Hematopoietic multipotent progenitor cell (in vitro differentiated cells): ENCODE measurements around the gene XKR7. TPM values are rescaled to one million over a fixed set of nuclear protein-coding genes. Genes with fewer than 3 reads are reported as not detected.
"Not testable (repeated sequence)": the region's sequence is repeated elsewhere in the genome, so short reads cannot be mapped to it uniquely, and the experiment has no call there.

Source experiments
- DNase-seq, 3 donors: peaks; one replicate each; pipeline ENCODE4 v3.0.0-alpha.2; 2011 to 2015; ENCODE audit warnings: low read depth in 2 of 3, low spot score in 2 of 3
- total RNA-seq: library from RNA; depleted of rRNA; stranded (reverse); fragments of >200 nt; gene quantifications from one replicate; pipeline ENCODE4 v1.2.3, GENCODE V29; 2012

Gene XKR7
- total RNA-seq, 1 donor, result under 0.01 TPM

- no peak for DNase-seq
These were observed 41.6 kb downstream of the XKR7 start for GRCh38 chr20:32009564-32009963.

DNA sequence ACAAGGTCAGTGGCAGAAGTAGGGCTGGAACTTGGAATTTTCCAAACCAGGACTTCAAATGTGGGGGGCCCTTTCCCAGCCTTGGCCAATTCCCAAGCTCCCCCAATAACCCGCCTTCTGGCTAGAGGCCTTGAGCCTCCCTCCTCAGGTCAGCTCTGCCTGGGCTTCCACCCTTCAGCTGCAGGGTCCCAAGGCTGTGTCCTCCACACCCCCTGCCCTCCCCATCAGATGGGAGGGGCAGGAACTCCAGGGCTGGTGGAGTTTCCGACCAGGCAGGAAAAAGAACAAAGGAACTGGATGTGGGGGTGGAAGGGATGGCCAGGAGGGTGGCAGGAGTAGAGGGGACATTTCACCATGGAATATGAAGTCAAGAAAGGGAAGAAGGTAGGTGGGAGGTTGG, 42.1 kb downstream of the XKR7 start, which contains the start of gene CCM2L:
TSS of gene CCM2L (plus strand) at position 338 of the 400 bp plus-strand sequence. CDS start at position 355, 17 bp downstream.
- no peak for DNase-seq

GRCh38 chr20:32010666-32011065, 42.7 kb downstream of the XKR7 start:
- DNase-seq, result no peak

GRCh38 chr20:32012159-32012688, 44.3 kb downstream of the XKR7 start:
- no peak for DNase-seq

DNA sequence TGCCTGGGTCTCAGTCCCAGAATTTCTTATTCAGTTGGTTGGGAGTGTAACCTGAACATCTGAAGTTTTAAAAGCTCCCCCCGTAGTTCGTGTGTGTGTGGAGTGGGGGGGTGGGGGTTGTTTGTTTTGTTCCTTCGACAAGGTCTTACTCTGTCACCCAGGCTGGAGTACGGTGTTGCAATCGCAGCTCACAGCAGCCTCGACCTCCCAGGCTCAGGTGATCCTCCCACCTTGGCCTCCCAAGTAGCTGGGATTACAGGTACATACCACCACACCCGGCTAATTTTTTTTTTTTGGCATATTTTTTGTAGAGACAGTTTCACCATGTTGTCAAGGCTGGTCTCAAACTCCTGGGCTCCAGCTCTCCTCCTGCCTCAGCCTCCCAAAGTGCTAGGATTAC, 45.4 kb downstream of the XKR7 start:
- DNase-seq, result no peak

DNA sequence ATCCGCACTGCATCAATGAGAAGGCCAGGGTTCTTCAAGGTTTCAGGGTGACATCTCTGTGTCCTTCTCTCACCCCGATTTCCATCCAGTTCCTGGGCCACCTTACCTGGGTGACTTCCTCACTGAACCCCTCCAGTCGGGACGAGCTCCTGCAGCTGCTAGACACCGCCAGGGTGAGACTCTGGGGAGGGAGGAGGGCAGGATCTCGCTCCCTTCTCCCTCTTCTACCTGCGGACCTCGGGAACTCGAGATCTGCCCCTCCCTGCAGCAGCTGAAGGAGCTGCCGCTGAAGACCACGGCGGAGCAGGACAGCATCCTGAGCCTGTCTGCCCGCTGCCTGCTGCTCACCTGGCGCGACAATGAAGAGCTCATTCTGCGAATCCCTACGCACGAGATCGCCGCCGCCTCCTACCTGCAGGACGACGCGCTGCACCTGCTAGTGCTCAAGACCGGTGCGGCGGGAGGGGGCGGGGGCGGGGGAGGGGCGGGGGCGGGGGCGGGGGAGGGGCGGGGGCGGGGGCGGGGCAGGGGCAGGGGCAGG, 49.8 kb downstream of the XKR7 start:
- DNase-seq, result peak in 2 of 3 donors; percentile 25 to 32

- DNase-seq, result peak in 2 of 3 donors; percentile 10 to 34
These were observed 50.6 kb downstream of the XKR7 start for GRCh38 chr20:32018269-32019155.

GRCh38 chr20:32019156-32019510, 51.2 kb downstream of the XKR7 start:
- no peak for DNase-seq

GRCh38 chr20:32019563-32020463, 51.9 kb downstream of the XKR7 start:
- DNase-seq, result peak in 1 of 3 donors; percentile 34

GRCh38 chr20:32021091-32021490, 53.1 kb downstream of the XKR7 start:
- DNase-seq, result no peak

DNA sequence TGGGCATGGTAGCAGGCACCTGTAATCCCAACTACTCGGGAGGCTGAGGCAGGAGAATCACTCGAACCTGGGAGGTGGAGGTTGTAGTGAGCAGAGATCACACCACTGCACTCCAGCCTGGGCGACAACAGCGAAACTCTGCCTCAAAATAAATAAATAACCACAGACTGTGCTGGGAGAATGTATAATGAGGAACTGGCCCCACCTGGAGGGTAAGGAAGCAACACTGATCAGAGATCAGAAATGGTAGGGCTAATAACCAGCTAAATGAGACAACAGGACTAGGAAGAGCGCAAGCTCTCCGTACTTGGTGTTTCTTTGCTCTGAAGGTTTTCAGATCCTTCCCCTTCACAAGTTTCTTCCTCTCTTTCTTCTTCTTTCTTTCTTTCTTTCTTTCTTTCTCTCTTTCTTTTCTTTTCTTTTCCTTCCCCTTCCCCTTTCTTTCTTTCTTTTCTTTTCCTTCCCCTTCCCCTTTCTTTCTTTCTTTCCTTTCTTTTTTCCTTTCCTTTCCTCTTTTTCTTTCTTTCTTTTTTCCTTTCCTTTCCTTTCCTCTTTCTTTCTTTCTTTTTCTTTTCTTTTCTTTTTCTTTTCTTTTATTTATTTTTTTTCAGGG, 56.8 kb downstream of the XKR7 start:
- peak in 1 of 3 donors; percentile 41 for DNase-seq

DNA sequence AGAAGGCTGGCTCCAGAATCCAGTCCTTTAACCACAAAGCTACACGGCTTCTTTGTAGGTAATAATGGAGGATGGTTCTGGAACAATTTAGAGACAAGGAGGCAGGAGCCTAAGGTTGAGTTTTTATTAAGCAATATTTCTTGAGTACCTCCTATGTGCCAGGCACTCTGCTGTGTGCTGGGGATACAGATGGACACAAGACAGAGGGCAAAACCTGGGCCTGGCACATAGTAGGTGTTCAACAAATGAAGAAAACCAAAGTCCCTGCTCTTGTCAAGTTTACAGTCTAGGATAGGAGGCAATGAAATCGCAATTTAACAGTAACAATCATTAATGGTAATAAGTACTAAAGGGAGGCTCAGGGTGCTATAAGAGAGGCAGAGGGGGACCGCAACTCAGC, 59.7 kb downstream of the XKR7 start:
- no peak for DNase-seq

DNA sequence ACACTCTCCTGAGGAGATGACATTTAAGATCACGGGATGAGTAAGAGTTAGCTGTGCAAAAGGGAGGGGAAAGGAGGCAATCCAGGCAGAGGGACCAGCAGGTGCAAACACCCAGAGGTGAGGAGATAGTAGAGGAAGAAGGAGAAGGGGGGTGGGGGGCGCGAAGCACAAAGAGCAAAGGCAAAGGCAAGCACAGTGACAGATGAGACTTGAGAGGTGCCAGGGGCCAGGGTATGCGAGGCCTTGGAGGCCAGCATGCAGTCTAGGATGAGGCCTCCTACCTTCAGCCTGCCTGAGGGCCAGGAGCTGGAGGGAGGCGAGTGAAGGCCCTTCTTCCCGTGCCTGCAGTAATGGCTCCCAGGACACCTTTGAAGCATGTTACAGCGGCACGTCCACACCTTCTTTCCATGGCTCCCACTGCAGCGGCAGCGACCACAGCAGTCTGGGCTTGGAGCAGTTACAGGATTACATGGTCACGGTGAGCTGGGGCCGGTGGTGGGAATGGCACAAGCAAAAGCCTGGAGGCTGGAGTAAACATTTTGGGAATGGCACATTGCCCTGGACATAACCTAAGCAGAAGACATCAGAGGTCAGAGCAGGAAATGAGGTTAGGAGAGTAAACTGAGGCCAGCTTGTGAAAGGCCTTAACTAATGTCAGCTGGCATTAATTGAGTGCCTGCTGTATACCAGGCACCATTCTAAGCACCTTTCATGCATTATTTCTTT, 60.9 kb downstream of the XKR7 start:
- no peak for DNase-seq

DNA sequence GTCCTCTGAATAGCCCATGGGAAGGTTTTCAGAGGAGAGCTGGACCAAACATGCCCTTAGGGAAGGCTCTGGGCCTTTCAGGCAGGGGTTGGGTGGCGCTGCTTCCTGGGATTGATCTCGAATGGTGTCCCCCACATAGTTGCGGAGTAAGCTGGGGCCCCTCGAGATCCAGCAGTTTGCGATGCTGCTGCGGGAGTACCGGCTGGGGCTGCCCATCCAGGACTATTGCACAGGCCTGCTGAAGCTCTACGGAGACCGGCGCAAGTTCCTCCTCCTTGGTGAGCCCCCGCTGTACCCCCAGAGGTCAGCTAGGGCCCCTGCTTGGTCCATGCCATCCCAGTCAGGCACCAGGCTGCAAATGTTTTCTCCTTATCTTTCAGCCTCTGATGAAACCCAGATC, 61.6 kb downstream of the XKR7 start:
- DNase-seq, result no peak

DNA sequence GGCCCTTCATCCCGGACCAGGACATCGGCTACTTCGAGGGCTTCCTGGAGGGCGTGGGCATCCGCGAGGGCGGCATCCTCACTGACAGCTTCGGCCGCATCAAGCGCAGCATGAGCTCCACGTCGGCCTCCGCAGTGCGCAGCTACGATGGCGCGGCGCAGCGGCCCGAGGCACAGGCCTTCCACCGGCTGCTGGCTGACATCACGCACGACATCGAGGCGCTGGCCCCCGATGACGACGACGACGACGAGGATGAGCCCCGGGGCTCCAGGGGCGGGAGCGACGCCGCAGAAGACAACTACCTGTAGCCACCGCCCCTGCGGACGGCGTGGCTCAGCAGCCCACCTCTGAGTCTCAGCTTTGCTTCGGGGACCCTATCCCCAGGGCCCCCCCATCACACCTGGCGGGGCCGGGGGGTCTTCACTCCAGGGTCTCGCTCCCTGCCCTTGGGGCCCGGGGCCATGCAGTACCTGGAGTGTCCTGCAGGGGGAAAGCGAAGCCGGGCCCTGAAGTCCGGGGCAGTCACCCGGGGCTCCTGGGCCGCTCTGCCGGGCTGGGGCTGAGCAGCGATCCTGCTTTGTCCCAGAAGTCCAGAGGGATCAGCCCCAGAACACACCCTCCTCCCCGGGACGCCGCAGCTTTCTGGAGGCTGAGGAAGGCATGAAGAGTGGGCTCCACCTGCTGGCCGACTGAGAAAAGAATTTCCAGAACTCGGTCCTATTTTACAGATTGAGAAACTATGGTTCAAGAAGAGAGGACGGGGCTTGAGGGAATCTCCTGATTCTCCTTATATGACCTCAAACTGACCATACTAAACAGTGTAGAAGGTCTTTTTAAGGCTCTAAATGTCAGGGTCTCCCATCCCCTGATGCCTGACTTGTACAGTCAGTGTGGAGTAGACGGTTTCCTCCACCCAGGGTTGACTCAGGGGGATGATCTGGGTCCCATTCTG, 63.3 kb downstream of the XKR7 start:
- peak in 2 of 3 donors; percentile 34 to 68 for DNase-seq

- no peak for DNase-seq
These were observed 65.4 kb downstream of the XKR7 start for GRCh38 chr20:32033316-32033715.

- DNase-seq, result not testable (repeated sequence)
These were observed 65.8 kb downstream of the XKR7 start for GRCh38 chr20:32033721-32034120.

DNA sequence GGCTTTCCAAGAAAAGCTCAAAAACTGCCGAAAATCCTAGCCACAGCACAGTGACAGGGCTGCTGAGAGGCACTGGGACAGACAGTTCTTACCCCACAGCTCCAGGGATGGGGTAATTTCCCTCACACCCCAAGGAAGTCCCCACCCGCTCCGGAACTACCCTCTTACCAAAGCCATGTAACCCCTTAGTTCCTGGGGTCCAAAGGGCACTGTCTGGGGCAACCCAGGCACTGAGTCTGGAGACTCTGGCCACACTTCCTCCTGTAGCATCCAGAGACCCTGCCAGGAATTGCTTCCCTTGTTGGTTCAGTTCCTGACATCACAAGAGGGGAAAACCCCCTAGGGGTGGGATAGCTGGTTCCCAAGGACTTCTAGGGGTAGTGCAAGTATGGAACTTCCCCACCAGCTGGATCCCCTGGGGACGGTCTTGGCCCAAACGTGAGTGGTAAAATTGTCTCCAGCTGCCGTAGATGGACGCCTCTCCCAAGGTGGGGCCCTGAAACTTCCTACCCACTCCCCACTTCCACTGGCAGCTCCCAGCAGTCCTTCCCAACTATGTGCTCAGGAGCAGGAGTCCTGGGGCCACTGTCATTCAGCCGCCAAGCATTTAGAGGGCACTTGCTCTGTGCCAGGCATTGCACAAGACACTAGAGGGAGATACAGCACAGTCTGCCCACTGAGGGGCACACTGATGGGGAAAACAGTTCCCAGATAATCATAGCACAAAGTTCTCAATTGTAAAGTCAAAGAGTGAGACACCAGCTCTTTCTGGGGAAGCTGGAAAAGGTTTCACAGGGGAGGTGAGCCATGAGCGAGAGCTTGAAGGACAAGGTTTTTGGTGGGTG, 66.9 kb downstream of the XKR7 start:
- peak in 1 of 3 donors; percentile 56 for DNase-seq
